ENCODE measurements around the gene BBLN. TPM values are rescaled to one million over a fixed set of nuclear protein-coding genes. Genes with fewer than 3 reads are reported as not detected.

Gene BBLN
- total RNA-seq, 2 experiments from 2014 or later: 53.6 to 55.9 TPM

DNA sequence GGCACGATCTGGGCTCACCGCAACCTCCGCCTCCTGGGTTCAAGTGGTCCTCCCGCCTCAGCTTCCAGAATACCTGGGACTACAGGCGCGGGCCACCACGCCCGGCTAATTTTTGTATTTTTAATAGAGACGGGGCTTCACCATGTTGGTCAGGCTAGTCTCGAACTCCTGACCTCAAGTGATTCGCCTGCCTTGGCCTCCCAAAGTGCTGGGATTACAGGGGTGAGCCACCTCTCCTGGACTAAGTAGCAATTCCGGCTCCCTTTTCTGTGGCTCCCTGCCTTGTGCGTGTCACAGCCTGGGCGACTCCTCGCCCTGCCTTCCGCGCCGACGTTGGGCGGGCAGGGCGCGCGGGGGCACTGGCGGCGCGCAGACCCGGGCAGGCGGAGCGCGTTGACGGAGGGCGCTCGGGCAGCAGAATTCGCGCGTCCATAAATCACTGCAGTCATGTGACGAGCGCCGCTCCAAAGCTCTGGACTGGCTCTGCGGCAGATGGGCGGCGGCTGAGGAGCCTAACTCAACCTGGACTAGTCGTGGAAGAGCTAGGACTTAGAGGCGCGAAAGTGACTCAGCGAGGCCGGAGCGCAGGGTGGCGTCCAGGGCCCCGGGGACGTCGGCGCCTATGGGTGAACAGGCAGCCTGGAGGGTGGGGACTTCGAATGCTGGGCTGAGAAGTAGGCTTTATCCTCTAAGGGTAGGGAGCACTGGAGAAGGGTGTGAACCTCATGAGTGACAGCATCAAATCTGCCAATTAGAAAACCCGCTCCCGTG is 32.7 kb downstream of the BBLN start:
- H3K36me3 ChIP-seq (ENCODE audit: insufficient read depth, low read length): peaks cover 13% of the 10 kb centered on the region
- Mint-ChIP-seq H3K4me3 (peak overlapping the region; percentile 66), H3K36me3 (ENCODE audit: low read depth) (peaks cover 26% of the 10 kb centered on the region), H3K27me3 (no peaks in the 10 kb centered on the region), H3K9me3 (no peaks in the 10 kb centered on the region), H3K4me1 (ENCODE audit: low read depth) (peaks cover 25% of the 10 kb centered on the region), H3K27ac (peak overlapping the region; percentile 54)
- peak in 7 of 14 experiments; percentile 18 to 69 (median 49) for DNase-seq
- TF ChIP-seq, protein P1, sequence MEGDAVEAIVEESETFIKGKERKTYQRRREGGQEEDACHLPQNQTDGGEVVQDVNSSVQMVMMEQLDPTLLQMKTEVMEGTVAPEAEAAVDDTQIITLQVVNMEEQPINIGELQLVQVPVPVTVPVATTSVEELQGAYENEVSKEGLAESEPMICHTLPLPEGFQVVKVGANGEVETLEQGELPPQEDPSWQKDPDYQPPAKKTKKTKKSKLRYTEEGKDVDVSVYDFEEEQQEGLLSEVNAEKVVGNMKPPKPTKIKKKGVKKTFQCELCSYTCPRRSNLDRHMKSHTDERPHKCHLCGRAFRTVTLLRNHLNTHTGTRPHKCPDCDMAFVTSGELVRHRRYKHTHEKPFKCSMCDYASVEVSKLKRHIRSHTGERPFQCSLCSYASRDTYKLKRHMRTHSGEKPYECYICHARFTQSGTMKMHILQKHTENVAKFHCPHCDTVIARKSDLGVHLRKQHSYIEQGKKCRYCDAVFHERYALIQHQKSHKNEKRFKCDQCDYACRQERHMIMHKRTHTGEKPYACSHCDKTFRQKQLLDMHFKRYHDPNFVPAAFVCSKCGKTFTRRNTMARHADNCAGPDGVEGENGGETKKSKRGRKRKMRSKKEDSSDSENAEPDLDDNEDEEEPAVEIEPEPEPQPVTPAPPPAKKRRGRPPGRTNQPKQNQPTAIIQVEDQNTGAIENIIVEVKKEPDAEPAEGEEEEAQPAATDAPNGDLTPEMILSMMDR (IDR thresholded peaks at IDR 0.05): peak; percentile 43
- peaks cover 0 to 5% of the 10 kb centered on the region in 2 experiments for H3K9me3 ChIP-seq (ENCODE audit: control insufficient read depth in 1 of 2, insufficient read depth in 1 of 2, low read length in 2 of 2)
- CTCF ChIA-PET: interaction anchor here (0.7 to 1.8 kb wide), 3 partner anchors 11 to 86 kb away, joined by 3 to 4 read pairs (median 3); partner anchors contain the start of gene DNM1
- intact Hi-C loops (cut with DNase I, micrococcal nuclease): loop anchor here (5.0 to 10.0 kb wide), 3 partner anchors 62 to 390 kb away; partner anchors contain the start of genes COQ4 (in 1 of the 2), FPGS (in 1 of the 2) and TRUB2 (in 1 of the 2)
- H3K27me3 ChIP-seq (ENCODE audit: control insufficient read depth in 1 of 2, insufficient read depth in 2 of 2, low read length in 2 of 2): peaks cover 0 to 4% of the 10 kb centered on the region in 2 experiments
- H3K4me3 ChIP-seq (ENCODE audit: low read length): no peak overlapping the region
- POLR2A ChIA-PET: interaction anchor here (0.9 kb wide), 3 partner anchors 11 to 32 kb away, joined by 3 read pairs; no protein-coding TSS in a partner anchor
- H3K27ac ChIP-seq (ENCODE audit: low read depth in 1 of 2, low read length in 2 of 2): no peak overlapping the region
- ATAC-seq (ENCODE audit: poor library complexity): peak; percentile 65
- H3K4me1 ChIP-seq (ENCODE audit: insufficient read depth, low read length): peaks cover 24% of the 10 kb centered on the region

DNA sequence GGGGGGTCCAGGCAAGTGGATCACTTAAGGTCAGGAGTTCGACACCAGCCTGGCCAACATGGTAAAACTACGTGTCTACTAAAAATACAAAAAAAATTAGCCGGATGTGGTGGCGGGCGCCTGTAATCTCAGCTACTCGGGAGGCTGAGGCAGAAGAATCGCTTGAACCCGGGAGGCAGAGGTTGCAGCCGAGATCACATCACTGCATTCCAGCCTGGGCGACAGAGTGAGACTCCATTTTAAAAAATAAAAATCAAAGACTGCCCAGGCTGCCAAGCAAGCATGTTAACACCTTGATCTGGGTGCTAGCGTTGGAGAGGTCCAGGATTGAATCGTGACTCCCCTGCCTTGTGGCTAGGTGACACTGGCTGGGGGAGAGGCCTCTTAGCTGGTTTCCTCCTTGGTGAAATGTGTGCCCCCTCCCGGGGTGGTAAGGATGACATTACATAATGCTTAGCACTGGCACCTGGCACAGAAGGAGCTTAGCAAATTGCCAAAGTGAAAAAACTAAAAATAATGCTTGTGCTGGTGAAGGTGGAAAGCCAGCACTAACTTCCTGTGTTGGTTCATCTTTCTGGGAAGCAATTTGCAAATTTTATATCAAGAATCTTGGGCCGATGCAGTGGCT is 33.5 kb downstream of the BBLN start:
- H3K4me3 ChIP-seq (ENCODE audit: low read length): no peak overlapping the region
- ATAC-seq (ENCODE audit: poor library complexity) (no peak), DNase-seq (no peak)
- peaks cover 6% of the 10 kb centered on the region for H3K36me3 ChIP-seq (ENCODE audit: insufficient read depth, low read length)
- intact Hi-C loops (cut with DNase I, micrococcal nuclease): loop anchor here (5.0 to 10.0 kb wide), 3 partner anchors 61 to 391 kb away; partner anchors contain the start of genes COQ4 (in 1 of the 2), FPGS (in 1 of the 2) and TRUB2 (in 1 of the 2)
- CTCF ChIA-PET: interaction anchor here (1.3 to 1.8 kb wide), 2 partner anchors 10 to 57 kb away, joined by 3 to 4 read pairs; partner anchors contain the start of gene DNM1
- POLR2A ChIA-PET: interaction anchor here (0.7 to 0.9 kb wide), 2 partner anchors 26 to 34 kb away, joined by 3 to 4 read pairs; no protein-coding TSS in a partner anchor
- peaks cover 0 to 5% of the 10 kb centered on the region in 2 experiments for H3K9me3 ChIP-seq (ENCODE audit: control insufficient read depth in 1 of 2, insufficient read depth in 1 of 2, low read length in 2 of 2)
- H3K27ac ChIP-seq (ENCODE audit: low read depth in 1 of 2, low read length in 2 of 2): no peak overlapping the region
- H3K36me3 Mint-ChIP-seq (ENCODE audit: low read depth): peaks cover 19% of the 10 kb centered on the region
- peak overlapping the region; percentile 77 for H3K4me3 Mint-ChIP-seq
- peaks cover 0 to 4% of the 10 kb centered on the region in 2 experiments for H3K27me3 ChIP-seq (ENCODE audit: control insufficient read depth in 1 of 2, insufficient read depth in 2 of 2, low read length in 2 of 2)
- peaks cover 21% of the 10 kb centered on the region for H3K4me1 ChIP-seq (ENCODE audit: insufficient read depth, low read length)
- no peaks in the 10 kb centered on the region for H3K9me3 Mint-ChIP-seq
- peaks cover 19% of the 10 kb centered on the region for H3K4me1 Mint-ChIP-seq (ENCODE audit: low read depth)
- no peaks in the 10 kb centered on the region for H3K27me3 Mint-ChIP-seq
- H3K27ac Mint-ChIP-seq: peak overlapping the region; percentile 54
- TF ChIP-seq, protein P1 (IDR thresholded peaks at IDR 0.05): no peak

DNA sequence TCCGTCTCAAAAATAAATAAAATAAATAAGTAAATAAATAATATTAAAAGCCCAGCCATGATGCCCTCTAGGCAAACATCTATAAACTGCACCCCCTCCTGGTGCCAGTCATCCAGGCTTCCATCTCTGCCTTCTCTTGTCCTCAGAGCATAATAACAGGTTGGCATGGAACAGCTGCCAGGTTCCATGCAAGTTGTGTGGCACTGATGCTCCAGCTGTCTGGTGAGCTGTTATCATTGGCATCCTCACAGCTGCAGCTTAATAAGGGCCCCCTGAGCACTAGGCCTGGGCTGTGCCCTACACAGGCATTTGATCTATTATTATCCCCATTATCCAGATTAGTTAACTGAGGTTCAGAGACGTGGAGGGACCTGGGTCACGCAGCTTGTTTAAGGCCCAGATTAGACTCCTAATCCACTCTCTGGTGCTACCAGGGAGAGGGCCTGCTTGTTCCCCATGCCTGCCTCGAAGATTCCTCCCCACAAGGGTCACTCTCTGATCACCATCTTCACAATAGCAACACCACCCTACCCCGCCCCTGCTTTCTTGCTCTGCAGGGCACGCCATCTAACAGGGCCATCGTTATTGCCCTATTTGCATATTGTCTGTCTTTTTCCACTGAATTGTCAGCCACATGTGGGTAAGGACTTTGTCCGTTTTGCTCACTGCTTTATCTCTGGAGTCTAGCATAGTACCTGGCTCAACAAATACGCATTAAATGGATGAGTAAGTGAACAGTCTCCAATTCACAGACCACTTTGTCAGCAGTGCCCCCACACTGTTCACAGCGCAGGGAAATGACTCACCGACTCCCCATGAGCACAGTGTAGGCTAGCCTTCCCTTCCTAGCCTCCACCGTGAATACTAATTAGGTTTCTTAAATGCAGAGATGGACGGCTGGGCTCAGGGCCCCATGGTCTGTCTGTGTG is 41.6 kb downstream of the BBLN start:
- peaks cover 8% of the 10 kb centered on the region for H3K27me3 Mint-ChIP-seq

More for the DNA sequence above, 41.6 kb downstream of the BBLN start:
- DNase-seq (no peak), ATAC-seq (ENCODE audit: poor library complexity) (no peak)
- Mint-ChIP-seq H3K9me3 (no peaks in the 10 kb centered on the region), H3K36me3 (ENCODE audit: low read depth) (no peaks in the 10 kb centered on the region), H3K27ac (no peak overlapping the region), H3K4me1 (ENCODE audit: low read depth) (peaks cover 5% of the 10 kb centered on the region), H3K4me3 (no peak overlapping the region)
- Histone ChIP-seq H3K27me3 (ENCODE audit: control insufficient read depth in 1 of 2, insufficient read depth in 2 of 2, low read length in 2 of 2) (peaks cover 11 to 17% of the 10 kb centered on the region in 2 experiments), H3K4me3 (ENCODE audit: low read length) (no peak overlapping the region), H3K9me3 (ENCODE audit: control insufficient read depth in 1 of 2, insufficient read depth in 1 of 2, low read length in 2 of 2) (no peaks in the 10 kb centered on the region), H3K36me3 (ENCODE audit: insufficient read depth, low read length) (no peaks in the 10 kb centered on the region), H3K27ac (ENCODE audit: low read depth in 1 of 2, low read length in 2 of 2) (no peak overlapping the region), H3K4me1 (ENCODE audit: insufficient read depth, low read length) (peaks cover 17% of the 10 kb centered on the region)
- ChIA-PET POLR2A (no interaction called here), CTCF (no interaction called here)
- intact Hi-C loops (cut with DNase I, micrococcal nuclease): no loop called here
- TF ChIP-seq, protein P1 (IDR thresholded peaks at IDR 0.05): no peak
